ENCODE data around the gene LRRC55.

The LRRC55 gene, protein sequence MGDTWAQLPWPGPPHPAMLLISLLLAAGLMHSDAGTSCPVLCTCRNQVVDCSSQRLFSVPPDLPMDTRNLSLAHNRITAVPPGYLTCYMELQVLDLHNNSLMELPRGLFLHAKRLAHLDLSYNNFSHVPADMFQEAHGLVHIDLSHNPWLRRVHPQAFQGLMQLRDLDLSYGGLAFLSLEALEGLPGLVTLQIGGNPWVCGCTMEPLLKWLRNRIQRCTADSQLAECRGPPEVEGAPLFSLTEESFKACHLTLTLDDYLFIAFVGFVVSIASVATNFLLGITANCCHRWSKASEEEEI

GRCh38 chr11:57181678-57182305, at the start of gene LRRC55:
Gene LRRC55 (plus strand): TSS chr11:57181953. CDS start chr11:57182023, 70 bp downstream.
- DNase-seq: no peak

GRCh38 chr11:57133366-57134038, 48.3 kb upstream of the LRRC55 start:
- no peak for DNase-seq

- DNase-seq: no peak
Measured at GRCh38 chr11:57134284-57134683, 47.5 kb upstream of the LRRC55 start.

GRCh38 chr11:57135020-57135751, 46.6 kb upstream of the LRRC55 start:
- no peak for DNase-seq

GRCh38 chr11:57140568-57140967, 41.2 kb upstream of the LRRC55 start:
- DNase-seq: no peak

GRCh38 chr11:57143459-57143858, 38.3 kb upstream of the LRRC55 start:
- DNase-seq: no peak

DNA sequence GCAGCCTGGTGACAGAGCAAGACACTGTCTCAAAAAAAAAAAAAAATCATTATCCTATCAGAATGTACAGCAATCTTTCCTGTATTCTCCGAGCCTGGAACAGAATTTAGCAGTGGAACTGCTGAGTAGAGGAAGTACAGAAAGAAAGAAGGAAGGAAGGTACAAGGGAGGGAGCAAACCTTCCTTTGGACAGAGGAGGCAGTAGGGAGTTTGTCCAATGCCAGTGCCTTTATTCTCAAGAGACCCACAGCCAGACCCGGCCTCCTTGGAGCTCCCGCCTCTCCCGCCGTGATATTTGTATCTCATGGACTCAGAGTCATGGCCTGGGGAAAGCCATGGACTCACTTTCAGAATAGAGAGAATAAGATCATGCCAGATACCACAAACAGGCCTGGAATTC, 37.7 kb upstream of the LRRC55 start:
- no peak for DNase-seq

DNA sequence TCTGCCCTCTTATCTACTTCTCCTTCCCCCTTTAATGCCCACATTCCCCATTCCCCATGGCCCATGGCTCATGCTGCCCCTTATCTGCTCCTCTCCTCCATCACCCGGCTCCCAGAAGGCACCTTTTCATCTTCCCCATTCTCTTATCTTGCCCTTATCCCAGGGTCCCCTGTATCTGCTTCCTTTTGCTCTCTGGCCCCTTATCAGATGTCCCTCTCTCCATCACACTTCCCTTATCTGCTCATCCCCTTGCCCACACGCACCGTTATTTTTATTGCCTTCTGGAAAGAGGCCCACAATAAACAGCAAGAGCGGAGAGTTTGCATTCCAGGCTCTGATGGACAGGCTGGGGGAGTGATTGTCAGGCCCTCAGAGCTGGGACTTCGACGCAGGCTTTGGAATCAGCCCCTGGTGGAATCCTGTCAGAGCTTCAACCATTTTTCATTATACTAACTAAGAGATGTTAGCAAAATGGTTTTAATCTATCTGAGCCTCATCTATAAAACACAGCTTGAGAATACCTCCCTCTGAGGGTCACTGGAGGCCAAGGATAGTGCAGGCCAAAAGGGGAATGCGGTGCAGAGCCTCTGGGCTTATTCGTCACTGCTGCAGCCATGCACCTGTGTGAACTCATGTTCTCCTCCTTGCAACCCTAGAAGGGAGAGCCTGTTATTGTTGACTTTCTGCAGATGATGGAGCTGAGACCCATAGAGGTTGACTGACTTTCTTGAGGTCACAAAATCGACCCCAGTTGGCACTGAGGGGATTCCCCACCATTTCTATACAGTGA, 37.0 kb upstream of the LRRC55 start:
- DNase-seq: no peak

DNA sequence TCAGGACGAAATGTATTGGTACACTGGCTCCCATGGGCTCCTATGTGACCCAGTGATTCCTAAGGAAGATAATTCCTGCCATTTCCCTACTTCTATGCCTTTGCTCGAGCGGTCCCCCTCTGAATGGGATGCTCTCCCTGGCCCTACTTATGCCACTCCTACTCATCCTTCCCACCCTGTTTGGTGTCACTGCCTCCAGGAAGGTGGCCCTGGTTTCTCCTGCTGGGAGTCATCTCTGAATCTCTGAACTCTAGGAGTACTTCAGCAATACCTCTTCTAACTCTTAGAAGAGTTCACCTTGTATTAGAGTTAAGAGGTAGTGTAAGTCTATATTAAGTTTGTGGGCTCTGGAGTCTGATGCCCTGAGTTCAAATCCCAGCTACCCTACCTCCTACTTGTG, 35.5 kb upstream of the LRRC55 start:
- no peak for DNase-seq

DNA sequence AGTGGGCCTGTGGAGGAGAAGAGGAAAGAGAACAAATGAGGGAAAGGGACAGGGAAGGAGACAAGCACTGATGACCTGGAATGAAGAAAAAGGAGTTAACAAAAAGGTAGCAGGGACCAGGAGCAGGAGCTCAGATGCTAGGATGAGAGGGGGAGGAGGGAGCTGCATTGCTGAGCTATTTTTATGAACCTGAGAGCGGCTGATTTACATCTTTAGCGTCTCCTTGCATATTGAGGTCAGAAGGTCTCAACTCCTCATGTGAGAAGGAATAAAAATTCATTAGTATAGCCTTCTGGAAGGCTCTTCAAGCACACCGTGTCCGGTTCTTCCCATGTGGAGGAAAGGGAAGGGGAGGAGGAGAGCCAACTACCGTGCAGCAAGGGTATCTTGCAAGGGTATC, 33.1 kb upstream of the LRRC55 start:
- DNase-seq: no peak

DNA sequence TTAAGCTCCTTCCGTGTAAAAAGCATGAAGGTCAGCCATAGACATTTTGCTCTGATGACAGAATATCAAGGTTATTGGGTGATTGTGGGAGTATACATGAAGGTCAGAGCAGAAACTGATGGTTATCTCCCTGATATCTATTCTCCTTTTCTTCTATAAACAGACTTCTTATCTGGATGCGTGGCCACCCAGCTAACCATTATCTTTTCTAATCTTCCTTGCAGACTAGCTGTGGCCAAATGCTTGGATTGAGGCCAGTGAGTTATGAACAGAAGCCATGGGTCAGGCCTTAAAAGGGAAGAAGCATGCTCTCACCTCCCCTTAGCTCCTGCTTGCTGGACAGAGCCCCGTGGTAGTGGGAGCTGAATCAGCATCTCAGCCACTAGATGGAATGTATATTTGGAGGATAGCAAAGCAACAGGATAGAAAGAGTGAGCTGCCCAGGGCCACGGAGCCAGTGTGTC, 31.3 kb upstream of the LRRC55 start:
- DNase-seq: no peak

- no peak for DNase-seq
Measured at GRCh38 chr11:57152134-57152533, 29.6 kb upstream of the LRRC55 start.

DNA sequence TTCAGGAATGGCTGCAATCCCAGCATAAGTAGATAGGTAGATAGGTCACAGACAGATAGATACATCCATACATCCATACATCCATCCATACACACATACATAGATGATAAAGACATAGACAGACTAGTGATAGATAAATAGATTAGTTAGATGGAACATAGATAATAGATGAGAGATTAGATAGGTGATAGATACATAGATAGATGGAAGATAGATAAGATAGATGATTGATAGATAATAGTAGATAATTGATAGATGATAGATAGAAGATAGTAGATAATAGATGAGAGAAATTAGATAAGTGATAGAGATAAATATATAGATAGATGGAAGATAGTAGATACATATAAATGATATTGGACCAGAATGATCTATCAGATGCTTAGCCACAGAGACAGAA, 28.3 kb upstream of the LRRC55 start:
- no peak for DNase-seq

- DNase-seq: no peak
Measured at GRCh38 chr11:57154739-57155138, 27.0 kb upstream of the LRRC55 start.

DNA sequence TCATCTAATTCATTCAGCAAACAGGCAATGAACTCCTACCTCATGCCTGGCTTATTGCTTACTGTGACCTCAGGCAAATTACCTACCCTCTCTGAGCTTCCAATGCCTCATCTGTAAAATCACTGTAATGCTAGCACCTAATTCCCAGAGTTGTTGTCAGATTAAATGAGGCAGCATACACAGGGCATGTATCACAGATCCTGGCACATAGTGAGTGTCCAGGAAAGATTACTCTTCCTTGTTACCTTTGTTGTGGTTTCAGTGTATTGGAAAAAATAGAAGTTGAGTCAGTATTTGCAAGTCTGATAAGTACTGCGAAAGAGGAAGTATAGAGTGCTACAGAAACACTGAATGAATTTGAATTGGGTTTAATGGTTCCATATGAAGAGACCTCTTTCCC, 26.4 kb upstream of the LRRC55 start:
- DNase-seq: no peak

GRCh38 chr11:57155838-57156607, 25.7 kb upstream of the LRRC55 start:
- no peak for DNase-seq

- no peak for DNase-seq
Measured at GRCh38 chr11:57156928-57157327, 24.8 kb upstream of the LRRC55 start.

GRCh38 chr11:57157624-57158023, 24.1 kb upstream of the LRRC55 start:
- DNase-seq: no peak

GRCh38 chr11:57158180-57158579, 23.6 kb upstream of the LRRC55 start:
- DNase-seq: no peak

GRCh38 chr11:57158599-57158998, 23.2 kb upstream of the LRRC55 start:
- DNase-seq: no peak

- DNase-seq: no peak
Measured at GRCh38 chr11:57160665-57161064, 21.1 kb upstream of the LRRC55 start.

DNA sequence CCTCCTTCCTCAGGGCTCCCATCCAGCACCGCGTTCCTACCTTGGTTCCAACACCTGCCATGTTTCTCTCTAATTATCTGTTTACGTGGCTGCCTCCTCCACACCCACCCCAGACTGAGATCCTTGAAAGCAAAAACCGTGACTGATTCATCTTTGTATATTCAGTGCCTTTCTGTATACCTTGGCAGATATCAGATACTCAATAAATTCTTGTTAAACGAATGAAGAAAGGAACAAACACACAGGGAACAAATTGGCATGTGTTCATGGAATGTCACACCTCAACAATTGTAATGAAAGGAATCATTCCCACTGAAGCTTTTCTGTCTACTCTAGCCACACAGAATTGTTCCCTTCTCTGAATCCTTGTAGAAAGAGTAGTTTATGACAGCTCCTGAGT, 20.4 kb upstream of the LRRC55 start:
- no peak for DNase-seq
